Skin epidermis (tissue), 12 donors: ENCODE data around the gene NEGR1.

Experiments
- H3K27ac ChIP-seq, 21 experiments: fragments of 200-600 bp; sonication (generic) in 11 of 21; one replicate each; pipeline ENCODE4 v1.5.0; 2020; ENCODE audit warnings: mild to moderate bottlenecking in 3 of 21, inconsistent platforms in 2 of 21, moderate library complexity in 2 of 21
- H3K4me3 ChIP-seq, 7 experiments: fragments of 200-600 bp; sonication (generic) in 2 of 7; one replicate each; pipeline ENCODE4 v1.5.0; 2020; ENCODE audit warnings: inconsistent platforms in 2 of 7, mild to moderate bottlenecking in 2 of 7, moderate library complexity in 1 of 7

Gene NEGR1

GRCh38 chr1:72060466-72061245, 221.7 kb downstream of the NEGR1 start:
- Histone ChIP-seq H3K4me3 (no peak overlapping the region), H3K27ac (no peak overlapping the region)

- H3K27ac ChIP-seq: no peak overlapping the region
- H3K4me3 ChIP-seq: no peak overlapping the region
Measured at GRCh38 chr1:72056516-72056915, 225.8 kb downstream of the NEGR1 start.

GRCh38 chr1:72051538-72051937, 230.8 kb downstream of the NEGR1 start:
- H3K27ac ChIP-seq: no peak overlapping the region

GRCh38 chr1:72050551-72050950, 231.8 kb downstream of the NEGR1 start:
- Histone ChIP-seq H3K27ac (no peak overlapping the region), H3K4me3 (no peak overlapping the region)

More at GRCh38 chr1:72051538-72051937, 230.8 kb downstream of the NEGR1 start:
- no peak overlapping the region for H3K4me3 ChIP-seq

GRCh38 chr1:72037745-72038343, 244.5 kb downstream of the NEGR1 start:
- no peak overlapping the region for H3K4me3 ChIP-seq
- no peak overlapping the region for H3K27ac ChIP-seq

- no peak overlapping the region for H3K4me3 ChIP-seq
- H3K27ac ChIP-seq: no peak overlapping the region
Measured at GRCh38 chr1:72034827-72035226, 247.5 kb downstream of the NEGR1 start.

- H3K4me3 ChIP-seq: no peak overlapping the region
- H3K27ac ChIP-seq: no peak overlapping the region
Measured at GRCh38 chr1:72023063-72023930, 259.0 kb downstream of the NEGR1 start.

- Histone ChIP-seq H3K4me3 (no peak overlapping the region), H3K27ac (no peak overlapping the region)
Measured at GRCh38 chr1:72018562-72018961, 263.8 kb downstream of the NEGR1 start.

- no peak overlapping the region for H3K4me3 ChIP-seq
- no peak overlapping the region for H3K27ac ChIP-seq
Measured at GRCh38 chr1:72015006-72015405, 267.3 kb downstream of the NEGR1 start.

- Histone ChIP-seq H3K27ac (no peak overlapping the region), H3K4me3 (no peak overlapping the region)
Measured at GRCh38 chr1:72013161-72013560, 269.2 kb downstream of the NEGR1 start.

- Histone ChIP-seq H3K27ac (no peak overlapping the region), H3K4me3 (no peak overlapping the region)
Measured at GRCh38 chr1:72011721-72012120, 270.6 kb downstream of the NEGR1 start.

GRCh38 chr1:72010094-72010431, 272.3 kb downstream of the NEGR1 start:
- H3K27ac ChIP-seq: no peak overlapping the region

GRCh38 chr1:72009173-72010093, 272.9 kb downstream of the NEGR1 start:
- H3K27ac ChIP-seq: no peak overlapping the region
- H3K4me3 ChIP-seq: no peak overlapping the region

More at GRCh38 chr1:72010094-72010431, 272.3 kb downstream of the NEGR1 start:
- no peak overlapping the region for H3K4me3 ChIP-seq

- H3K4me3 ChIP-seq: no peak overlapping the region
- no peak overlapping the region for H3K27ac ChIP-seq
Measured at GRCh38 chr1:72007312-72007711, 275.0 kb downstream of the NEGR1 start.

- H3K27ac ChIP-seq: no peak overlapping the region
- no peak overlapping the region for H3K4me3 ChIP-seq
Measured at GRCh38 chr1:72006092-72006491, 276.2 kb downstream of the NEGR1 start.

GRCh38 chr1:72003092-72003491, 279.2 kb downstream of the NEGR1 start:
- no peak overlapping the region for H3K4me3 ChIP-seq

GRCh38 chr1:72000809-72001208, 281.5 kb downstream of the NEGR1 start:
- H3K27ac ChIP-seq: no peak overlapping the region
- no peak overlapping the region for H3K4me3 ChIP-seq

More at GRCh38 chr1:72003092-72003491, 279.2 kb downstream of the NEGR1 start:
- no peak overlapping the region for H3K27ac ChIP-seq

- Histone ChIP-seq H3K27ac (no peak overlapping the region), H3K4me3 (no peak overlapping the region)
Measured at GRCh38 chr1:71994646-71995045, 287.7 kb downstream of the NEGR1 start.

- H3K27ac ChIP-seq: no peak overlapping the region
- H3K4me3 ChIP-seq: no peak overlapping the region
Measured at GRCh38 chr1:71987181-71987580, 295.2 kb downstream of the NEGR1 start.

GRCh38 chr1:71986160-71986559, 296.2 kb downstream of the NEGR1 start:
- no peak overlapping the region for H3K27ac ChIP-seq
- no peak overlapping the region for H3K4me3 ChIP-seq
